GM12801 (cell line): ENCODE measurements around the gene ADAM12.

Source experiments
- CTCF ChIP-seq: IDR thresholded peaks from one replicate; pipeline ENCODE4 v1.5.1; 2011; ENCODE audit warnings: control low read depth; ENCODE audit not compliant: insufficient read length; ENCODE audit errors: extremely low read depth

Gene ADAM12

GRCh38 chr10:126157189-126157588 lies 231.1 kb downstream of the ADAM12 start:
- no peak for TF ChIP-seq CTCF

- TF ChIP-seq CTCF: no peak
Measured at GRCh38 chr10:126156503-126156902, 231.8 kb downstream of the ADAM12 start.

GRCh38 chr10:126156012-126156411 lies 232.3 kb downstream of the ADAM12 start:
- no peak for TF ChIP-seq CTCF

DNA sequence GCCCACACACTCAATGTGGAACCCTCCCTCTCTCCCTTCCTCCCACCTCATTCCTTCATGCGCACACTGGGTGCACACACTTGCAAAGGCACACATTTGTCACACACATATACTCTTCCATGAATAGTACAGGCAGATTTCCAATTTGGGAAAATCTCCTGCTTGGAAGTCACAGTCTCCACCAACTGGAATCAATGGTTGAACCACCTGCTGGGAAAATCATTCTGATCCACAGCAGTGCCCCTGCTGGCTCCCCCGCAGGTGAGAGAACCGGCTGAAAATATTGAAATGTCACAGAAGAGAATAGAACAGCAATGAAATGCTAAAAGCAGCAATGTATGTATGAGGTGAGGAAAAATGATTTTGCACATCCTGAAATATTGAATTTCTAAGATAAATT lies 232.7 kb downstream of the ADAM12 start:
- TF ChIP-seq CTCF: no peak

GRCh38 chr10:126153711-126154628 lies 234.3 kb downstream of the ADAM12 start:
- TF ChIP-seq CTCF: no peak

- no peak for TF ChIP-seq CTCF
Measured at GRCh38 chr10:126147866-126148587, 240.2 kb downstream of the ADAM12 start.

DNA sequence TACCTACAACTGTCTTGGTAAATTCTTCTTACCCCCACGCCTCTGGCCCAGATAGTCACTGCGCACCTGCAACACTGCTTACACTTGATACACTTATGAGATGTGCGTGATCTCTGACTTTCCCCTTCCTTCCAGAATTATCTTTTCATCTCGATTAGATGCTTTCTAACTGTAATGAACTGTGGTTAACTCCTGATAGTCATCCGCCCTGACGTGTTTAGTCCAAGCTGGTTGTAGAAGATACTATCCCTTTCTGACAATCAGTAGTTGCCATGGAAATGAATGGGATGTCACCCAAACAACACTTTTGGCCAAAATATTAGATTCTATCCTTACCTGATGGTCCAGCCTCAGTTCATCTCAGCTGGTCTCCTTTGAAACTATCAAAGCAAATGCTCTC lies 241.5 kb downstream of the ADAM12 start:
- TF ChIP-seq CTCF: no peak
